Endodermal cell (in vitro differentiated cells): ENCODE results near the gene TRAP1. TPM values are rescaled to one million over a fixed set of nuclear protein-coding genes. Genes with fewer than 3 reads are reported as not detected.

Experiments
- DNase-seq: peaks from one replicate; pipeline ENCODE4 v3.0.0-alpha.2; 2017
- H3K27ac ChIP-seq: 2 replicates; pipeline ENCODE4 v1.5.1; 2013; ENCODE audit warnings: mild to moderate bottlenecking, low read depth, low read length, moderate library complexity
- H3K27me3 ChIP-seq: 2 replicates; pipeline ENCODE4 v1.6.1; 2013; ENCODE audit warnings: mild to moderate bottlenecking, low read length, moderate library complexity; ENCODE audit not compliant: insufficient read depth, control insufficient read depth, poor library complexity, severe bottlenecking
- H3K36me3 ChIP-seq: 2 replicates; pipeline ENCODE4 v1.7.0; 2013; ENCODE audit warnings: mild to moderate bottlenecking, low read length, moderate library complexity; ENCODE audit not compliant: control insufficient read depth, insufficient read depth
- H3K4me1 ChIP-seq: one replicate; pipeline ENCODE4 v1.7.0; 2013; ENCODE audit warnings: low read length; ENCODE audit not compliant: control insufficient read depth, insufficient read depth
- H3K4me3 ChIP-seq: 2 replicates; pipeline ENCODE4 v1.5.1; 2013; ENCODE audit warnings: mild to moderate bottlenecking, low read length, moderate library complexity
- H3K9ac ChIP-seq: 2 replicates; pipeline ENCODE4 v1.6.1; 2013; ENCODE audit warnings: mild to moderate bottlenecking, low read length, moderate library complexity; ENCODE audit not compliant: poor library complexity, severe bottlenecking; ENCODE audit errors: extremely low read depth
- H3K9me3 ChIP-seq: 2 replicates; pipeline ENCODE4 v1.6.1; 2013; ENCODE audit warnings: mild to moderate bottlenecking, low read length, moderate library complexity; ENCODE audit not compliant: control insufficient read depth
- H3K27ac Mint-ChIP-seq: 2 replicates; pipeline ENCODE4 v1.8.0; 2020; ENCODE audit warnings: mixed read lengths
- H3K27me3 Mint-ChIP-seq: 2 replicates; pipeline ENCODE4 v1.8.0; 2021; ENCODE audit warnings: mild to moderate bottlenecking, mixed read lengths; ENCODE audit not compliant: insufficient read depth
- H3K36me3 Mint-ChIP-seq: 2 replicates; pipeline ENCODE4 v1.8.0; 2020; ENCODE audit warnings: low read depth, mixed read lengths
- H3K4me1 Mint-ChIP-seq: 2 replicates; pipeline ENCODE4 v1.8.0; 2020; ENCODE audit warnings: mixed read lengths
- H3K4me3 Mint-ChIP-seq: 2 replicates; pipeline ENCODE4 v1.8.0; 2020; ENCODE audit warnings: mild to moderate bottlenecking, moderate library complexity, mixed read lengths
- H3K9me3 Mint-ChIP-seq: 2 replicates; pipeline ENCODE4 v1.8.0; 2020; ENCODE audit warnings: mild to moderate bottlenecking, mixed read lengths
- CTCF ChIP-seq: fragments of 200-600 bp; sonication (generic); conservative IDR thresholded peaks from 2 replicates; pipeline ENCODE4 v1.5.0; 2021; ENCODE audit warnings: antibody characterized with exemption, mild to moderate bottlenecking
- WGBS, 2 experiments: methylation state at CpG; one replicate each; pipeline versions ENCODE4 v1.1.5 to v1.1.7; 2013; ENCODE audit warnings: missing lambda C conversion rate in 2 of 2, mixed read lengths in 1 of 2; ENCODE audit not compliant: insufficient coverage in 1 of 2, insufficient read length in 1 of 2; 5-methylcytosine and 5-hydroxymethylcytosine counted together
- total RNA-seq, 2 donors: library from RNA; stranded (reverse); fragmentation: NEBNext Ultra II Directional in 1 of 2; extraction: Animal tissue kit (Norgen Biotek cat#: 25700) in 1 of 2; gene quantifications; 2 replicates in 1 of 2; 3 replicates in 1 of 2; pipeline ENCODE4 v1.2.1, GENCODE V29; 2021

Gene TRAP1
- total RNA-seq, 2 donors from 2014 or later: 144 to 156 TPM

GRCh38 chr16:3744018-3744417 is 26.7 kb upstream of the TRAP1 start:
- Histone ChIP-seq H3K4me1 (no peaks in the 10 kb centered on the region), H3K4me3 (no peak overlapping the region), H3K9me3 (no peaks in the 10 kb centered on the region), H3K27ac (no peak overlapping the region), H3K27me3 (no peaks in the 10 kb centered on the region), H3K9ac (no peak overlapping the region), H3K36me3 (peaks cover 78% of the 10 kb centered on the region)
- DNase-seq: no peak
- Mint-ChIP-seq H3K4me3 (no peak overlapping the region), H3K27me3 (no peaks in the 10 kb centered on the region), H3K27ac (no peak overlapping the region), H3K9me3 (no peaks in the 10 kb centered on the region), H3K36me3 (peaks cover 79% of the 10 kb centered on the region), H3K4me1 (peaks cover 6% of the 10 kb centered on the region)
- TF ChIP-seq CTCF: no peak
- WGBS, 2 experiments: 83 to 96% methylated on average over 2 to 7 of the region's 7 CpGs

- Histone ChIP-seq H3K36me3 (peaks cover 87% of the 10 kb centered on the region), H3K4me1 (peaks cover 5% of the 10 kb centered on the region), H3K9ac (no peak overlapping the region), H3K9me3 (no peaks in the 10 kb centered on the region), H3K27ac (no peak overlapping the region), H3K27me3 (no peaks in the 10 kb centered on the region), H3K4me3 (no peak overlapping the region)
- H3K9me3 Mint-ChIP-seq: no peaks in the 10 kb centered on the region
- no peak for TF ChIP-seq CTCF
- H3K36me3 Mint-ChIP-seq: peaks cover 76% of the 10 kb centered on the region
- H3K27ac Mint-ChIP-seq: no peak overlapping the region
- 94 to 98% methylated on average over 6 to 16 of the region's 16 CpGs for WGBS, 2 experiments
- DNase-seq: no peak
- no peak overlapping the region for H3K4me3 Mint-ChIP-seq
- peaks cover 25% of the 10 kb centered on the region for H3K4me1 Mint-ChIP-seq
- H3K27me3 Mint-ChIP-seq: no peaks in the 10 kb centered on the region
These were observed 23.6 kb upstream of the TRAP1 start for GRCh38 chr16:3740934-3741333.

- H3K9me3 ChIP-seq: no peaks in the 10 kb centered on the region
- TF ChIP-seq CTCF: no peak
- H3K4me1 ChIP-seq: peaks cover 5% of the 10 kb centered on the region
- H3K27me3 ChIP-seq: no peaks in the 10 kb centered on the region
- no peak for DNase-seq
- peaks cover 87% of the 10 kb centered on the region for H3K36me3 ChIP-seq
- no peak overlapping the region for H3K4me3 ChIP-seq
- Mint-ChIP-seq H3K27me3 (no peaks in the 10 kb centered on the region), H3K4me1 (peaks cover 28% of the 10 kb centered on the region), H3K9me3 (no peaks in the 10 kb centered on the region), H3K4me3 (no peak overlapping the region), H3K36me3 (peaks cover 76% of the 10 kb centered on the region), H3K27ac (no peak overlapping the region)
- H3K9ac ChIP-seq: no peak overlapping the region
- 95 to 98% methylated on average over 14 of the region's 14 CpGs for WGBS, 2 experiments
- H3K27ac ChIP-seq: no peak overlapping the region
These were observed 22.9 kb upstream of the TRAP1 start for GRCh38 chr16:3740186-3740585.
